Measurements from ENCODE around the gene TSPAN5.

The TSPAN5 gene

DNA sequence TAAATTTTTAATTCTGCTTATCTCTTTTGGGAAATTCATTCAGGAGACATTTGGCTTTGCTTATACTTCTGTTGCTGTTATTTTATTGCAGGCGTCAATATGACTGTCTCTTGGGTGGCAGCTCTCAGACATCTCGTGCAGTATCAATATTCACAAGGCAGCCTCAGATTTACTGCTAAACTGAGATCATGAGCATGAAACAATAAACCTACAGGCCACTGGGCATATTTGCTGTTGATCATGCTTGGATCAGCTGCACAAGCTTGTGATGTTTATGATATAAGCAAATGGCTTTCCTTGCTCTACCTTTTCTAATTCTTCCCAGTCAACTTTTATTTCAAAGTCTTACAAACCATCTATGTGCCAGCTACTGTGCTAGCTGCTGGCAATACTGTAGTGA lies 39.2 kb downstream of the TSPAN5 start:
- DNase-seq (ENCODE audit: low read depth in 1 of 2, low spot score in 1 of 2), result no peak
- TF ChIP-seq JUND (IDR thresholded peaks at IDR 0.05; ENCODE audit: low read depth), result no peak
- in situ Hi-C loops (cut with HindIII; ENCODE audit: low pct_unique_long_range_greater_than_20kb, low sequenced_read_pairs), result no loop called here

DNA sequence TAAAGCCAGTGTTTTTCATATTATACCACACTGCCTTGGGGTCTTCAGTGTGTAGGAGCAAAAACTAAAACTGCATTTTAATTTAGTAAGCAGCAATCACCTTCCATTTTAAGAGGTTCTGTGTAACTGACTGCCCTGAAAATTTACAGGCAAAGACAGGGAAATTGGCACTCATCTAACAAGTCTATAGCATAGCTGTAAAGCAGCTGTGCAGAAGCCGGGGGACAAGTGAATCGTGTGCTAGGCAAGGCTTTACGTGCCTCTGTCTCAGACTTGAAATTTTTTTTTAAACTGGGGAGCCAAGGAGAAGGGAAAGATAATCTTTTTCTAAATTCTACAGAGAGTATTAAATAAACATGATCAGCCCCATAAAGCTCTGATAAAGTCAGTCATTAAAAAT lies 39.7 kb downstream of the TSPAN5 start:
- in situ Hi-C loops (cut with HindIII; ENCODE audit: low pct_unique_long_range_greater_than_20kb, low sequenced_read_pairs), result no loop called here

GRCh38 chr4:98617358-98618047 lies 40.9 kb downstream of the TSPAN5 start:
- DNase-seq (ENCODE audit: low read depth in 1 of 2, low spot score in 1 of 2), result peak in 1 of 2 experiments; percentile 51
- in situ Hi-C loops (cut with HindIII; ENCODE audit: low pct_unique_long_range_greater_than_20kb, low sequenced_read_pairs), result no loop called here
- no peak for TF ChIP-seq JUND (IDR thresholded peaks at IDR 0.05; ENCODE audit: low read depth)

More for the DNA sequence above, 39.7 kb downstream of the TSPAN5 start:
- TF ChIP-seq JUND (IDR thresholded peaks at IDR 0.05; ENCODE audit: low read depth), result no peak
- DNase-seq (ENCODE audit: low read depth in 1 of 2, low spot score in 1 of 2), result no peak

DNA sequence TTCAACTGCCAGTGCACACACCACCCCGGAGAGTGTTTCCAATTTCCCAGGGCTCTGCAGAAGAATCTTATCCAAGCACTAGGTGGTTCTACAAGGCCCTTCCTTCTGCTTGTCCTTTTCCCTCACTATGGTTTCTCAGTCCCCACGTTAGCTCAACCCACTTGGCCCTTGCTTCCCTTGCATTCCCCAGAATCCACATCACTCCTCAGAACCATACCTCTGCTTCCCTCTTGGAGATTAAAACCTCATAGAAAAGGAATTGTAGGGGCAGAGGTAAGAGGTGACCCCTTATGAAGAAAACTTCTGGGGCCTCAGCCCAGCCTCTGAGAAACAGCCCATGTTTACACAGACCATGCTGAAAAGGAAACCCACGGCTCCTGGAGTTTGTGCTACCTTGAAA lies 42.4 kb downstream of the TSPAN5 start:
- TF ChIP-seq JUND (IDR thresholded peaks at IDR 0.05; ENCODE audit: low read depth), result no peak
- DNase-seq (ENCODE audit: low read depth in 1 of 2, low spot score in 1 of 2), result no peak
- in situ Hi-C loops (cut with HindIII; ENCODE audit: low pct_unique_long_range_greater_than_20kb, low sequenced_read_pairs), result no loop called here

DNA sequence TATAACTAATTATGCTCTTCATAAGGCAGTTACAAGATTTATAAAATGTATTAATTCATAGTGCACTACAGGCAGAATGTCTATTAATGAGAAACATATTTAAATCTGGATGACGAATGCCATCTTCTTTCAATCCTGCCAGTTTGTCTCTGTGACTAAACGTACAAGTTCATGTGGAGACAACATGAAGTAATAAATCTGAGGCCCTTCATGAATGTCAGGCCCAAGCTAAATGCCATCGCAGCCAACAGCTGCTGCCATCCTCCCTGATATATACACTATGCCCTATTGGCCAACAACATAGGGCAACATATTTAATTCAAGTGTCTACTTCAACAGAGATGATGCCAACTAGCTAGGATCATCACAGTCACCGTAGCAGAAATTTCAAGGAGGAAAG lies 43.7 kb downstream of the TSPAN5 start:
- in situ Hi-C loops (cut with HindIII; ENCODE audit: low pct_unique_long_range_greater_than_20kb, low sequenced_read_pairs), result no loop called here
- no peak for TF ChIP-seq JUND (IDR thresholded peaks at IDR 0.05; ENCODE audit: low read depth)
- DNase-seq (ENCODE audit: low read depth in 1 of 2, low spot score in 1 of 2), result no peak

- no peak for TF ChIP-seq JUND (IDR thresholded peaks at IDR 0.05; ENCODE audit: low read depth)
- no peak for DNase-seq (ENCODE audit: low read depth in 1 of 2, low spot score in 1 of 2)
- in situ Hi-C loops (cut with HindIII; ENCODE audit: low pct_unique_long_range_greater_than_20kb, low sequenced_read_pairs), result no loop called here
These were observed 44.3 kb downstream of the TSPAN5 start for GRCh38 chr4:98614094-98614493.

DNA sequence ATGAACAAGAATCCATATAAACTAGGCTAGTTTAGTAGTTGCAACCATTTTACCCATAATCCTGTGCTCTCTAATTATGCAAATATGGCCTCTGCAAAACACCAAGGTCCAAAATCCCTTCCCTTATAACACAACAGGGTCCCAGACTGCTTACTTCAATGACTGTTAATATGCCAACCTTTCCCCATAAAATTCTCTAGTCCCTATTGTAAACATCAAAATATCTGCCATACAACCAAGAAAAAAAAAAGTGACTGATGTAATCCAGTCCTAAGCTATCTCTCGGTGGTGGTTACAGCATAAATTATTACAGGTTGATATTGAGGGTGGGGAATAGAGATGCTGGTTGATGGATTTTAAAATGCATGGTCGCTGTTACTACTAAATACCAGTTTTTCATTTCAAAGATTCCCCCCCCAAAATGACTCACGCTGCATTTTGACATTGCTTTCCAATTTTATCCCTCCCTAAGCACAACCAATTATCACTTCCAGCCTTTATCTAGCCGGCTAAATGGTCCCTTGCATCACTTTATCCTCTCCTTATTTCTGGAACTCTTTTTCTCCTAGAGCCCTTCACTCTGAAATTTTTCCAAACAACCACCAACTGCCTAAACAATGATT lies 44.8 kb downstream of the TSPAN5 start:
- DNase-seq (ENCODE audit: low read depth in 1 of 2, low spot score in 1 of 2), result no peak
- TF ChIP-seq JUND (IDR thresholded peaks at IDR 0.05; ENCODE audit: low read depth), result no peak
- in situ Hi-C loops (cut with HindIII; ENCODE audit: low pct_unique_long_range_greater_than_20kb, low sequenced_read_pairs), result no loop called here

- TF ChIP-seq JUND (IDR thresholded peaks at IDR 0.05; ENCODE audit: low read depth), result no peak
- in situ Hi-C loops (cut with HindIII; ENCODE audit: low pct_unique_long_range_greater_than_20kb, low sequenced_read_pairs), result no loop called here
- no peak for DNase-seq (ENCODE audit: low read depth in 1 of 2, low spot score in 1 of 2)
These were observed 45.8 kb downstream of the TSPAN5 start for GRCh38 chr4:98612318-98613250.

DNA sequence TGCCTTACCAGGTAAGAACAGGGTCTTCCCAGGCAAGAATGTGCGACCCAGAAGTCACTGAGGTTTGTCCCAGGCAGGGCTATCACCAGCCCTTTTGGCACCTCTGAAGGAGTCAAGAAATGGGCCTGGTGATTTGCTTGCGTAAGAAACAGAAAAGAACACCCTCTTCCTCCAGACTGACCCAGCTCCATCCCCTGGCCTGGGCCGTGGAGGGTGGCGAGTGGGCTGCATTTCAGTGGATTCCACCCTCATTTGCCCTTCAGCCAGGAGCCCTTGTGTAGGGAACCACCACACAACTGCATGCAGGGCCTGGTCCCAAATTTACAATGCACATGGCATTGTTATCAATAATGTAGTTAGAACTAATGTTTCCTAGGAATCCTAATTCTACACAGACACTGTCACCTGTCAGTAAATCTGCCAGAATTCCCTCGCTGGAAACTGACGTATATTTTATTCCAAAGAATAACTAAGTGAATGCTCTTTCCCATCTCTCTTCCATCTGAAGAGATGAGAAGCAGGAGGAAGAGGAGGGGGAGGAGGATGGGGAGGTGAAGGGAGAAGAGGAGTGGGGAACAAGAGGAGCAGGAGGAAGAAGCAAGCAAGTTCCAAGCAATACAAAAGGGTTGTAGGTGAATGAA lies 46.6 kb downstream of the TSPAN5 start:
- no peak for DNase-seq (ENCODE audit: low read depth in 1 of 2, low spot score in 1 of 2)
- TF ChIP-seq JUND (IDR thresholded peaks at IDR 0.05; ENCODE audit: low read depth), result no peak
- in situ Hi-C loops (cut with HindIII; ENCODE audit: low pct_unique_long_range_greater_than_20kb, low sequenced_read_pairs), result no loop called here

- in situ Hi-C loops (cut with HindIII; ENCODE audit: low pct_unique_long_range_greater_than_20kb, low sequenced_read_pairs), result no loop called here
- DNase-seq (ENCODE audit: low read depth in 1 of 2, low spot score in 1 of 2), result no peak
- no peak for TF ChIP-seq JUND (IDR thresholded peaks at IDR 0.05; ENCODE audit: low read depth)
These were observed 47.3 kb downstream of the TSPAN5 start for GRCh38 chr4:98610926-98611676.

GRCh38 chr4:98610431-98610830 lies 48.0 kb downstream of the TSPAN5 start:
- TF ChIP-seq JUND (IDR thresholded peaks at IDR 0.05; ENCODE audit: low read depth), result no peak
- DNase-seq (ENCODE audit: low read depth in 1 of 2, low spot score in 1 of 2), result no peak
- in situ Hi-C loops (cut with HindIII; ENCODE audit: low pct_unique_long_range_greater_than_20kb, low sequenced_read_pairs), result no loop called here

DNA sequence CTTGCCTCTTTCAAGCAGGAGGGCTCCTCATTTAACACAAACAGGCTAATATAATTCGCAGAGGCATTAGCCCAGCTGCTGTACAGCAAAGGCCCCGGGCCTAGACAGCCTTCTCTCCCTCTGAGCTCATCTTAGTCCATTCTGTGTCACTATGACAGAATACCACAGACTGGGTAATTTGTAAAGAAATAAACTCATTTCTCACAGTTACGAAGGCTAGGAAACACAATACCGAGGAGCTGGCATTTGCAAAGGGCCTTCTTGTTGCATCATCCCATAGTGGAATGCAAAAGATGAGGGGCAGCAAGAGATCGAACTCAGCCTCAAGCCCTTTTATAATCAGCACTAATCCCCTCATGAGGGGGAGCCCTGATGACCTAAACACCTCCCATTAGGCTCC lies 48.5 kb downstream of the TSPAN5 start:
- TF ChIP-seq JUND (IDR thresholded peaks at IDR 0.05; ENCODE audit: low read depth), result no peak
- DNase-seq (ENCODE audit: low read depth in 1 of 2, low spot score in 1 of 2), result no peak
- in situ Hi-C loops (cut with HindIII; ENCODE audit: low pct_unique_long_range_greater_than_20kb, low sequenced_read_pairs), result no loop called here

Data from T47D (cell line).